H9 (cell line): Measurements from ENCODE around the gene DIP2C. TPM values are rescaled to one million over a fixed set of nuclear protein-coding genes. Genes with fewer than 3 reads are reported as not detected.
A peak's percentile ranks its signal among the peaks of the same experiment; 100 is the strongest.

ENCODE experiments used
- DNase-seq: peaks from one replicate; pipeline ENCODE4 v3.0.0-alpha.2; 2017
- H2AFZ ChIP-seq: one replicate; pipeline ENCODE4 v1.6.1; 2013; ENCODE audit warnings: mild to moderate bottlenecking, low read length, control low read depth, moderate library complexity
- H2AK5ac ChIP-seq: 2 replicates; pipeline ENCODE4 v1.6.1; 2013; ENCODE audit warnings: low read length, control low read depth, mixed read lengths; ENCODE audit not compliant: insufficient read length
- H2BK120ac ChIP-seq: one replicate; pipeline ENCODE4 v1.6.1; 2013; ENCODE audit warnings: low read depth, mild to moderate bottlenecking, low read length, control low read depth, inconsistent platforms; ENCODE audit not compliant: poor library complexity, severe bottlenecking
- H2BK12ac ChIP-seq: 2 replicates; pipeline ENCODE4 v1.6.1; 2013; ENCODE audit warnings: low read length, control low read depth, mixed read lengths, low read depth; ENCODE audit not compliant: insufficient read length
- H2BK15ac ChIP-seq: 2 replicates; pipeline ENCODE4 v1.6.1; 2013; ENCODE audit warnings: low read depth, low read length, control low read depth
- H2BK20ac ChIP-seq: one replicate; pipeline ENCODE4 v1.6.1; 2013; ENCODE audit warnings: low read depth, mild to moderate bottlenecking, low read length, control low read depth, inconsistent platforms; ENCODE audit not compliant: poor library complexity, severe bottlenecking
- H2BK5ac ChIP-seq: 2 replicates; pipeline ENCODE4 v1.6.1; 2013; ENCODE audit warnings: low read length, control low read depth, mixed read lengths; ENCODE audit not compliant: insufficient read length
- H3K14ac ChIP-seq: 2 replicates; pipeline ENCODE4 v1.6.1; 2013; ENCODE audit warnings: low read length, control low read depth; ENCODE audit not compliant: insufficient read depth
- H3K18ac ChIP-seq: 2 replicates; pipeline ENCODE4 v1.6.1; 2013; ENCODE audit warnings: low read depth, mild to moderate bottlenecking, mixed read lengths, low read length, control low read depth; ENCODE audit not compliant: insufficient read length
- H3K23ac ChIP-seq: 2 replicates; pipeline ENCODE4 v1.6.1; 2013; ENCODE audit warnings: low read length, control low read depth, mixed read lengths, low read depth; ENCODE audit not compliant: insufficient read length
- H3K23me2 ChIP-seq: 2 replicates; pipeline ENCODE4 v1.6.1; 2013; ENCODE audit warnings: low read depth, mild to moderate bottlenecking, mixed read lengths, low read length, control low read depth; ENCODE audit not compliant: insufficient read length, poor library complexity, severe bottlenecking
- H3K27ac ChIP-seq: 2 replicates; pipeline ENCODE4 v1.5.1; 2013; ENCODE audit warnings: low read length, control low read depth, mixed read lengths, low read depth; ENCODE audit not compliant: insufficient read length
- H3K27me3 ChIP-seq: 2 replicates; pipeline ENCODE4 v1.6.1; 2013; ENCODE audit warnings: low read length, control low read depth, inconsistent platforms; ENCODE audit not compliant: insufficient read depth
- H3K4ac ChIP-seq: 2 replicates; pipeline ENCODE4 v1.6.1; 2013; ENCODE audit warnings: low read depth, mild to moderate bottlenecking, control low read depth, inconsistent platforms, low read length, moderate library complexity
- H3K4me1 ChIP-seq: 2 replicates; pipeline ENCODE4 v1.6.1; 2013; ENCODE audit warnings: low read length, control low read depth, inconsistent platforms; ENCODE audit not compliant: insufficient read depth
- H3K4me2 ChIP-seq: 2 replicates; pipeline ENCODE4 v1.6.1; 2013; ENCODE audit warnings: low read length, control low read depth, mixed read lengths; ENCODE audit not compliant: insufficient read length, insufficient read depth
- H3K56ac ChIP-seq: 2 replicates; pipeline ENCODE4 v1.6.1; 2013; ENCODE audit warnings: low read depth, mild to moderate bottlenecking, mixed read lengths, low read length, control low read depth; ENCODE audit not compliant: insufficient read length
- H3K79me1 ChIP-seq: 2 replicates; pipeline ENCODE4 v1.6.1; 2013; ENCODE audit warnings: low read depth, mild to moderate bottlenecking, moderate library complexity, low read length, control low read depth, inconsistent platforms; ENCODE audit not compliant: insufficient read depth, poor library complexity, severe bottlenecking
- H3K79me2 ChIP-seq: 2 replicates; pipeline ENCODE4 v1.6.1; 2013; ENCODE audit warnings: low read length, control low read depth, inconsistent platforms; ENCODE audit not compliant: insufficient read depth
- H3K9ac ChIP-seq: 2 replicates; pipeline ENCODE4 v1.6.1; 2013; ENCODE audit warnings: low read length, control low read depth, mixed read lengths; ENCODE audit not compliant: insufficient read length; ENCODE audit errors: extremely low read depth
- H3K9me3 ChIP-seq: one replicate; pipeline ENCODE4 v1.6.1; 2013; ENCODE audit warnings: low read depth, low read length, inconsistent platforms; ENCODE audit not compliant: control insufficient read depth
- H3T11ph ChIP-seq: one replicate; pipeline ENCODE4 v1.6.1; 2013; ENCODE audit warnings: mild to moderate bottlenecking, low read length, control low read depth, inconsistent platforms
- H4K20me1 ChIP-seq: one replicate; pipeline ENCODE4 v1.6.1; 2013; ENCODE audit not compliant: control insufficient read depth, insufficient read length, insufficient read depth
- H4K5ac ChIP-seq: 2 replicates; pipeline ENCODE4 v1.6.1; 2013; ENCODE audit warnings: low read depth, mild to moderate bottlenecking, mixed read lengths, low read length, control low read depth; ENCODE audit not compliant: insufficient read length
- H4K8ac ChIP-seq: replicated peaks from 2 replicates; pipeline ENCODE4 v1.6.1; 2013; ENCODE audit warnings: low read length, control low read depth, mixed read lengths, low read depth; ENCODE audit not compliant: insufficient read length
- H4K91ac ChIP-seq: 2 replicates; pipeline ENCODE4 v1.6.1; 2013; ENCODE audit warnings: low read depth, mild to moderate bottlenecking, moderate library complexity, mixed read lengths, low read length, control low read depth; ENCODE audit not compliant: insufficient read length
- H3K27ac Mint-ChIP-seq, 3 experiments: 2 replicates in 2 of 3; 3 replicates in 1 of 3; pipeline ENCODE4 v1.8.0; 2020 to 2021; ENCODE audit warnings: mixed read lengths in 3 of 3, mild to moderate bottlenecking in 1 of 3, moderate library complexity in 1 of 3
- H3K27me3 Mint-ChIP-seq: 2 replicates; pipeline ENCODE4 v1.8.0; 2021; ENCODE audit warnings: low read depth, mild to moderate bottlenecking, moderate library complexity, mixed read lengths
- H3K36me3 Mint-ChIP-seq, 3 experiments: 2 replicates in 2 of 3; 3 replicates in 1 of 3; pipeline ENCODE4 v1.8.0; 2020 to 2021; ENCODE audit warnings: low read depth in 3 of 3, mixed read lengths in 3 of 3; ENCODE audit not compliant: insufficient read depth in 1 of 3
- H3K4me1 Mint-ChIP-seq, 2 experiments: 2 replicates each; pipeline ENCODE4 v1.8.0; 2020; ENCODE audit warnings: mixed read lengths in 2 of 2
- H3K4me3 Mint-ChIP-seq, 2 experiments: 2 replicates in 1 of 2; 3 replicates in 1 of 2; pipeline ENCODE4 v1.8.0; 2020 to 2021; ENCODE audit warnings: mild to moderate bottlenecking in 2 of 2, mixed read lengths in 2 of 2, moderate library complexity in 1 of 2
- H3K9me3 Mint-ChIP-seq, 2 experiments: 2 replicates in 1 of 2; 3 replicates in 1 of 2; pipeline ENCODE4 v1.8.0; 2020; ENCODE audit warnings: mild to moderate bottlenecking in 2 of 2, mixed read lengths in 2 of 2, moderate library complexity in 1 of 2
- WGBS: extraction: QIAGEN DNeasy Blood & Tissue Kit; methylation state at CpG from one replicate; pipeline ENCODE4 v1.1.7; 2013; ENCODE audit warnings: missing lambda C conversion rate, low lambda C conversion rate, mixed read lengths; ENCODE audit not compliant: insufficient read length; ENCODE audit errors: extremely low coverage; 5-methylcytosine and 5-hydroxymethylcytosine counted together
- total RNA-seq: library from RNA; stranded (reverse); gene quantifications from 2 replicates; pipeline ENCODE4 v1.2.1, GENCODE V29; 2021
- TF ChIP-seq, protein P1 (sequence below): fragments of 200-600 bp; sonication (generic); conservative IDR thresholded peaks from 3 replicates; pipeline ENCODE4 v1.8.0; 2021; ENCODE audit warnings: antibody characterized with exemption, mild to moderate bottlenecking

Gene DIP2C
- total RNA-seq, 1 experiment from 2014 or later: 7.9 TPM

DNA sequence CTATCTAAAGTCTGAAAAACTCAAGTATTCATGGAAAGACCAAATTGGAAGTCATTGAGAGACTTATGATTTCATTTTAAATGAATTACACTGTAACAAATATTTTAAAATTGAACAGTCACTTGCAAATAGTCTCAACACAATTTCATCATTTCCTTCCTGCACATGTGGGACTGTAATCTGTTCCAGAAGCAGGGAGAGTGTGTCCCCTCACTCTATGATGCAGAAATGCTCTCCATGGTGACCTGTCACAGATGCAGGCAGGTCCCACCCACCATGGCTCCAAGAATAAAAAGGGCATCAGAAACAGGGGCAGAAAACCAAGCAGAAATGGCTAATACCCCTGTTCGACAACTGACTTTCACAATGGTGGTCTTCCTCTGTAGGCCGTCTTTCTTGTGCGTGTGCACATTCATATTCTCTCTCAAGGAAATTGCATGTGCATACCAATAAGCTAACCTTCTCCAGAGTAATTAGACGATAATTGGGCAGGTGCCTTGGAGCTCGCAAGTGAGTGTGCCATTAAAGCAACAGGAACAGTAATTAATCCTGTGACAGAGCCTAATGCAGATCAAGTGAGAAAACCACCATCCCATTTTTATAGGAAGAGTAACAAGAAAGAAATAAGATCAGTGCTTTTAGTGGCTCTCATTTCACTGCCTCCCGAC, 383.3 kb downstream of the DIP2C start:
- no peaks in the 10 kb centered on the region for H3K79me1 ChIP-seq
- H3K27me3 ChIP-seq: no peaks in the 10 kb centered on the region; the same call in 1 of the 2 replicates
- H2BK20ac ChIP-seq: no peak overlapping the region
- no peak for DNase-seq
- no peak overlapping the region for H2AK5ac ChIP-seq
- H4K91ac ChIP-seq: no peak overlapping the region
- H3K4ac ChIP-seq: no peak overlapping the region
- no peak overlapping the region for H4K8ac ChIP-seq
- Mint-ChIP-seq H3K27ac (peak overlapping the region; percentile 12 to 73 (median 62); a peak in 3 of 7 replicates), H3K4me1 (peaks cover 10 to 17% of the 10 kb centered on the region in 2 experiments), H3K9me3 (no peaks in the 10 kb centered on the region), H3K27me3 (no peaks in the 10 kb centered on the region), H3K4me3 (no peak overlapping the region), H3K36me3 (peaks cover 0 to 7% (median 4%) of the 10 kb centered on the region in 3 experiments; a peak in 2 of 7 replicates)
- H3K9me3 ChIP-seq: no peaks in the 10 kb centered on the region
- no peak overlapping the region for H3K23ac ChIP-seq
- H4K5ac ChIP-seq: no peak overlapping the region
- H3K4me2 ChIP-seq: no peak overlapping the region
- no peak overlapping the region for H3K9ac ChIP-seq
- no peak overlapping the region for H2BK15ac ChIP-seq
- no peak overlapping the region for H2BK120ac ChIP-seq
- TF ChIP-seq, protein P1, sequence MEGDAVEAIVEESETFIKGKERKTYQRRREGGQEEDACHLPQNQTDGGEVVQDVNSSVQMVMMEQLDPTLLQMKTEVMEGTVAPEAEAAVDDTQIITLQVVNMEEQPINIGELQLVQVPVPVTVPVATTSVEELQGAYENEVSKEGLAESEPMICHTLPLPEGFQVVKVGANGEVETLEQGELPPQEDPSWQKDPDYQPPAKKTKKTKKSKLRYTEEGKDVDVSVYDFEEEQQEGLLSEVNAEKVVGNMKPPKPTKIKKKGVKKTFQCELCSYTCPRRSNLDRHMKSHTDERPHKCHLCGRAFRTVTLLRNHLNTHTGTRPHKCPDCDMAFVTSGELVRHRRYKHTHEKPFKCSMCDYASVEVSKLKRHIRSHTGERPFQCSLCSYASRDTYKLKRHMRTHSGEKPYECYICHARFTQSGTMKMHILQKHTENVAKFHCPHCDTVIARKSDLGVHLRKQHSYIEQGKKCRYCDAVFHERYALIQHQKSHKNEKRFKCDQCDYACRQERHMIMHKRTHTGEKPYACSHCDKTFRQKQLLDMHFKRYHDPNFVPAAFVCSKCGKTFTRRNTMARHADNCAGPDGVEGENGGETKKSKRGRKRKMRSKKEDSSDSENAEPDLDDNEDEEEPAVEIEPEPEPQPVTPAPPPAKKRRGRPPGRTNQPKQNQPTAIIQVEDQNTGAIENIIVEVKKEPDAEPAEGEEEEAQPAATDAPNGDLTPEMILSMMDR: no peak
- no peaks in the 10 kb centered on the region for H4K20me1 ChIP-seq
- no peak overlapping the region for H3K27ac ChIP-seq
- no CpG with 5 or more reads among the region's 6 CpGs for WGBS
- no peaks in the 10 kb centered on the region for H3K4me1 ChIP-seq
- H3K14ac ChIP-seq: no peak overlapping the region
- H3T11ph ChIP-seq: no peak overlapping the region
- no peak overlapping the region for H2AFZ ChIP-seq
- H2BK12ac ChIP-seq: no peak overlapping the region
- H3K23me2 ChIP-seq: no peaks in the 10 kb centered on the region
- no peak overlapping the region for H3K56ac ChIP-seq
- H3K79me2 ChIP-seq: no peaks in the 10 kb centered on the region
- no peak overlapping the region for H2BK5ac ChIP-seq
- no peak overlapping the region for H3K18ac ChIP-seq
